GM12878 (cell line): ENCODE data around the gene GCFC2. TPM values are rescaled to one million over a fixed set of nuclear protein-coding genes. Genes with fewer than 3 reads are reported as not detected.

Experiments used
- ATAC-seq: fragments of 200-7000 bp; cut with Tn5 transposase; 3 replicates; pipeline ENCODE4 v1.9.1; 2020; ENCODE audit warnings: mild to moderate bottlenecking, moderate library complexity
- BruUV-seq: library from RNA; stranded (reverse); fragments of 400-500 nt; replicated peaks from 2 replicates; lab custom pipeline; 2021; lab: Mats Ljungman, UMichigan
- CTCF ChIA-PET: fragments of 300-600 bp; sonication (Branson Sonifier 250); formaldehyde crosslinking; extraction: SDS; loops from one replicate; lab custom pipeline; 2021; ENCODE audit warnings: inconsistent platforms; lab: Yijun Ruan, JAX
- POLR2A ChIA-PET: fragments of 350-600 bp; formaldehyde crosslinking; extraction: SDS; loops from one replicate; lab custom pipeline; 2021; ENCODE audit warnings: inconsistent platforms; lab: Charles Lee
- RAD21 ChIA-PET: fragments of 300-600 bp; sonication (Branson Sonifier 250); formaldehyde crosslinking; loops from one replicate; lab custom pipeline; 2023; ENCODE audit warnings: antibody characterized with exemption; ENCODE audit not compliant: unreplicated experiment; lab: Charles Lee
- SMC1A ChIA-PET: fragments of 300-600 bp; sonication (Branson Sonifier 250); formaldehyde crosslinking; loops from one replicate; lab custom pipeline; 2023; ENCODE audit not compliant: unreplicated experiment, uncharacterized antibody; lab: Charles Lee
- DNase-seq: peaks from one replicate; pipeline ENCODE4 v3.0.0-alpha.2; 2011; ENCODE audit warnings: low read depth, low spot score
- FAIRE-seq: peaks from 3 replicates; lab custom pipeline; 2011; peaks lifted over from hg19 to GRCh38; lab: Jason Lieb, UNC
- H2AFZ ChIP-seq: 2 replicates; pipeline ENCODE4 v1.6.0; 2011; ENCODE audit warnings: low read depth, low read length, control low read depth; ENCODE audit not compliant: control insufficient read depth
- H3K27ac ChIP-seq: 2 replicates; pipeline ENCODE4 v1.5.1; 2011; ENCODE audit warnings: control low read depth; ENCODE audit not compliant: control insufficient read depth, insufficient read depth
- H3K27me3 ChIP-seq, 2 experiments: replicated peaks in 1 of 2; 2 replicates each; pipeline versions ENCODE4 v1.6.0 to v1.6.1; 2011; ENCODE audit warnings: low read length in 1 of 2; ENCODE audit not compliant: control insufficient read depth in 2 of 2, insufficient read depth in 2 of 2
- H3K36me3 ChIP-seq, 2 experiments: 2 replicates each; pipeline ENCODE4 v1.5.1; 2011; ENCODE audit warnings: low read length in 1 of 2; ENCODE audit not compliant: control insufficient read depth in 2 of 2, insufficient read depth in 2 of 2
- H3K4me1 ChIP-seq: 2 replicates; pipeline ENCODE4 v1.6.1; 2011; ENCODE audit warnings: mild to moderate bottlenecking, low read length, moderate library complexity, mixed read lengths; ENCODE audit not compliant: control insufficient read depth, insufficient read depth
- H3K4me2 ChIP-seq: 2 replicates; pipeline ENCODE4 v1.6.0; 2011; ENCODE audit warnings: control low read depth; ENCODE audit not compliant: control insufficient read depth, insufficient read depth
- H3K4me3 ChIP-seq: fragments of 200-600 bp; sonication (generic); 2 replicates; pipeline ENCODE4 v1.5.1; 2016
- H3K79me2 ChIP-seq: 2 replicates; pipeline ENCODE4 v1.6.0; 2011; ENCODE audit warnings: low read length; ENCODE audit not compliant: control insufficient read depth, insufficient read depth
- H3K9ac ChIP-seq: 2 replicates; pipeline ENCODE4 v1.8.0; 2011; ENCODE audit warnings: low read length, control low read depth, mixed read lengths; ENCODE audit not compliant: control insufficient read depth, insufficient read depth
- H3K9me3 ChIP-seq: replicated peaks from 3 replicates; pipeline ENCODE4 v1.5.1; 2011; ENCODE audit warnings: mild to moderate bottlenecking, low read length; ENCODE audit not compliant: control insufficient read depth, insufficient read depth
- H4K20me1 ChIP-seq: 2 replicates; pipeline ENCODE4 v1.6.0; 2011; ENCODE audit not compliant: control insufficient read depth, insufficient read depth
- CBFB ChIP-seq: IDR thresholded peaks from 2 replicates; pipeline ENCODE4 v1.6.1; 2016; ENCODE audit warnings: antibody characterized with exemption, low read depth
- CBX5 ChIP-seq: sonication (generic); IDR thresholded peaks from 2 replicates; pipeline ENCODE4 v1.6.1; 2016; ENCODE audit warnings: low read depth, moderate library complexity, mild to moderate bottlenecking, inconsistent platforms
- FOXK2 ChIP-seq: fragments of 450-650 bp; IDR thresholded peaks from 2 replicates; pipeline ENCODE4 v1.6.1; 2017; ENCODE audit warnings: mild to moderate bottlenecking, moderate library complexity
- HDAC6 ChIP-seq: fragments of 200-600 bp; sonication (generic); IDR thresholded peaks from one replicate; pipeline ENCODE4 v1.8.0; 2017; ENCODE audit warnings: antibody characterized with exemption; ENCODE audit not compliant: unreplicated experiment
- JUNB ChIP-seq: IDR thresholded peaks from 2 replicates; pipeline ENCODE4 v1.6.1; 2016; ENCODE audit warnings: antibody characterized with exemption, mild to moderate bottlenecking
- KAT2A ChIP-seq: conservative IDR thresholded peaks from 2 replicates; pipeline ENCODE4 v1.6.1; 2011; ENCODE audit warnings: low read depth, low read length; ENCODE audit not compliant: control insufficient read depth
- MEF2A ChIP-seq: IDR thresholded peaks from 2 replicates; pipeline ENCODE4 v1.6.1; 2011; ENCODE audit warnings: low read depth, mild to moderate bottlenecking, low read length, moderate library complexity; ENCODE audit not compliant: insufficient read depth
- MEF2B ChIP-seq: fragments of 450-650 bp; IDR thresholded peaks from 2 replicates; pipeline ENCODE4 v1.6.1; 2018; ENCODE audit warnings: mild to moderate bottlenecking, moderate library complexity; ENCODE audit not compliant: partially characterized antibody, poor library complexity, severe bottlenecking
- MYC ChIP-seq: IDR thresholded peaks from 2 replicates; pipeline ENCODE4 v1.6.1; 2011; ENCODE audit warnings: mild to moderate bottlenecking, low read length, moderate library complexity, inconsistent platforms; ENCODE audit not compliant: insufficient read depth, insufficient replicate concordance, insufficient read length, severe bottlenecking
- PAX5 ChIP-seq: IDR thresholded peaks from 2 replicates; pipeline ENCODE4 v1.6.1; 2011; ENCODE audit warnings: low read depth, low read length, borderline replicate concordance
- SP1 ChIP-seq: IDR thresholded peaks from one replicate; pipeline ENCODE4 v1.6.1; 2011; ENCODE audit warnings: low read depth, low read length
- SPI1 ChIP-seq: IDR thresholded peaks from 2 replicates; pipeline ENCODE4 v1.6.1; 2011; ENCODE audit warnings: low read depth, mild to moderate bottlenecking, low read length, moderate library complexity, borderline replicate concordance; ENCODE audit not compliant: insufficient read depth
- STAT1 ChIP-seq: fragments of 450-650 bp; conservative IDR thresholded peaks from 2 replicates; pipeline ENCODE4 v1.6.1; 2014; ENCODE audit warnings: antibody characterized with exemption, mild to moderate bottlenecking
- TAF1 ChIP-seq: IDR thresholded peaks from 2 replicates; pipeline ENCODE4 v1.6.1; 2011; ENCODE audit warnings: mild to moderate bottlenecking, low read depth, low read length, borderline replicate concordance
- TCF12 ChIP-seq: IDR thresholded peaks from 2 replicates; pipeline ENCODE4 v1.6.1; 2011; ENCODE audit warnings: low read depth, mild to moderate bottlenecking, low read length
- USF2 ChIP-seq: IDR thresholded peaks from 2 replicates; pipeline ENCODE4 v1.6.1; 2011; ENCODE audit warnings: low read depth, low read length, improper control_type of control experiment, borderline replicate concordance
- ZBED1 ChIP-seq: IDR thresholded peaks from 2 replicates; pipeline ENCODE4 v1.6.1; 2016; ENCODE audit warnings: borderline replicate concordance
- ZNF24 ChIP-seq: fragments of 450-650 bp; IDR thresholded peaks from 2 replicates; pipeline ENCODE4 v1.6.1; 2017; ENCODE audit warnings: antibody characterized with exemption, mild to moderate bottlenecking
- ZNF274 ChIP-seq: IDR thresholded peaks from one replicate; pipeline ENCODE4 v1.8.0; 2011; ENCODE audit not compliant: insufficient read length, insufficient read depth
- ZNF687 ChIP-seq: fragments of 450-650 bp; IDR thresholded peaks from 2 replicates; pipeline ENCODE4 v1.6.1; 2017; ENCODE audit warnings: mild to moderate bottlenecking, moderate library complexity
- WGBS: methylation state at CpG from one replicate; pipeline ENCODE4 v1.1.6; 2016; ENCODE audit warnings: low lambda C conversion rate; ENCODE audit not compliant: insufficient replicate concordance, insufficient coverage; ENCODE audit errors: missing lambda C conversion rate; 5-methylcytosine and 5-hydroxymethylcytosine counted together
- in situ Hi-C: fragments of 300-500 bp; cut with MboI; formaldehyde crosslinking; loops from 9 replicates; pipeline ENCODE4 v1.14.3; 2018; ENCODE audit warnings: mixed read lengths
- intact Hi-C: fragments of 100-400 bp; cut with micrococcal nuclease; formaldehyde crosslinking; loops from one replicate; pipeline ENCODE4 v1.14.2; 2022; ENCODE audit not compliant: unreplicated experiment
- polyA plus RNA-seq, 11 experiments: library from polyadenylated mRNA; depleted of rRNA in 4 of 11; unstranded in 6 of 11; stranded (reverse) in 5 of 11; fragments of >200 nt; fragmentation: Nextera tagmentation in 4 of 11; fragmentation: Illumina TruSeq in 1 of 11; extraction: Ambion mirVana in 4 of 11; extraction: Trizol in 1 of 11; gene quantifications; 1 replicate in 1 of 11; 2 replicates in 10 of 11; pipeline versions ENCODE4 v1.2.1 to v1.2.3, GENCODE V29; 2011 to 2016; ENCODE audit warnings: inconsistent platforms in 2 of 11, missing spikeins in 2 of 11, low read depth in 1 of 11
- total RNA-seq, 4 experiments: library from RNA; depleted of rRNA in 3 of 4; stranded (reverse); fragments of >200 nt in 3 of 4; fragmentation: Illumina TruSeq in 1 of 4; extraction: Trizol in 1 of 4; gene quantifications; 2 replicates each; pipeline versions ENCODE4 v1.2.1 to v1.2.3, GENCODE V29; 2013 to 2021

GCFC2 gene
- total and polyA plus RNA-seq, 10 of the 15 experiments (the other 5 are each of a cell fraction or from before 2014, with no cell fraction given) = 15.5 to 36.5 (median 27.4) TPM

- no peak for TF ChIP-seq ZNF687
- TF ChIP-seq KAT2A = no peak
- no peak for TF ChIP-seq TAF1
- no peak for TF ChIP-seq ZBED1
Measured at GRCh38 chr2:75722687-75723086, 12.0 kb upstream of the GCFC2 start (continued).

GRCh38 chr2:75720525-75720924, 9.8 kb upstream of the GCFC2 start:
- Histone ChIP-seq H3K4me3 (no peak overlapping the region), H3K79me2 (no peaks in the 10 kb centered on the region), H4K20me1 (no peaks in the 10 kb centered on the region), H2AFZ (no peak overlapping the region), H3K27ac (no peak overlapping the region), H3K36me3 (no peaks in the 10 kb centered on the region), H3K9me3 (no peaks in the 10 kb centered on the region), H3K27me3 (no peaks in the 10 kb centered on the region; a peak in 1 of 4 replicates), H3K9ac (no peak overlapping the region), H3K4me1 (no peaks in the 10 kb centered on the region)
- no peak for ATAC-seq
- CTCF ChIA-PET = interaction anchor here (0.6 to 1.0 kb wide), 3 partner anchors 8 to 20 kb away, joined by 3 to 4 read pairs (median 3); no protein-coding TSS in a partner anchor
- no peak for FAIRE-seq
- no TSS peak for BruUV-seq
- POLR2A ChIA-PET = no interaction called here
- DNase-seq = no peak
- SMC1A ChIA-PET = interaction anchor here (1.2 kb wide), 1 partner anchor 12 kb away, joined by 4 read pairs; no protein-coding TSS in a partner anchor
- 4% methylated on average over 1 of the region's 1 CpG for WGBS
- intact Hi-C loops = no loop called here
- in situ Hi-C loops = no loop called here
- no peak for TF ChIP-seq SPI1
- no peak for TF ChIP-seq TAF1
- no peak for TF ChIP-seq MEF2A
- TF ChIP-seq STAT1 = no peak
- no peak for TF ChIP-seq MYC
- no peak for TF ChIP-seq USF2
- no peak for TF ChIP-seq TCF12
- TF ChIP-seq MEF2B = no peak
- no peak for TF ChIP-seq PAX5
- no peak for TF ChIP-seq JUNB
- no peak for TF ChIP-seq HDAC6
- no peak for TF ChIP-seq CBFB
- no peak for TF ChIP-seq ZNF274
- no peak for TF ChIP-seq SP1
- TF ChIP-seq ZNF24 = no peak
- TF ChIP-seq CBX5 = no peak
- TF ChIP-seq FOXK2 = no peak
- TF ChIP-seq, all 136 proteins: peak for 0
- H3K4me2 ChIP-seq = no peak overlapping the region
- RAD21 ChIA-PET = no interaction called here
